Gastrocnemius medialis (tissue), 4 donors: ENCODE measurements around the gene MTURN. TPM values are rescaled to one million over a fixed set of nuclear protein-coding genes. Genes with fewer than 3 reads are reported as not detected.

Experiments used
- ATAC-seq, 2 donors: fragments of 150-250 bp; one replicate each; pipeline ENCODE4 v1.9.1; 2016
- DNase-seq, 2 donors: peaks; one replicate each; pipeline ENCODE4 v3.0.0-alpha.2; 2019
- H3K27ac ChIP-seq, 4 donors: fragments of 200-600 bp; sonication (generic); 1 replicate in 1 of 4; 2 replicates in 3 of 4; pipeline ENCODE4 v1.5.1; 2016 to 2018; ENCODE audit warnings: mild to moderate bottlenecking in 2 of 4, moderate library complexity in 1 of 4
- H3K27me3 ChIP-seq, 3 donors: fragments of 200-600 bp; sonication (generic) in 2 of 3; 1 replicate in 1 of 3; 2 replicates in 2 of 3; pipeline versions ENCODE4 v1.5.1 to v1.6.0; 2016 to 2019; ENCODE audit warnings: mild to moderate bottlenecking in 1 of 3, moderate library complexity in 1 of 3
- H3K36me3 ChIP-seq, 2 donors: fragments of 200-600 bp; sonication (generic) in 1 of 2; one replicate each; pipeline ENCODE4 v1.5.1; 2017 to 2018
- H3K4me1 ChIP-seq, 2 donors: fragments of 200-600 bp; sonication (generic) in 1 of 2; one replicate each; pipeline ENCODE4 v1.5.1; 2016 to 2017; ENCODE audit warnings: mild to moderate bottlenecking in 2 of 2
- H3K4me3 ChIP-seq, 4 donors: fragments of 200-600 bp; sonication (generic) in 3 of 4; 1 replicate in 1 of 4; 2 replicates in 3 of 4; pipeline ENCODE4 v1.5.1; 2016 to 2019; ENCODE audit warnings: mild to moderate bottlenecking in 2 of 4
- H3K9me3 ChIP-seq, 3 donors: fragments of 200-600 bp; sonication (generic) in 2 of 3; 1 replicate in 1 of 3; 2 replicates in 2 of 3; pipeline ENCODE4 v1.5.1; 2016 to 2019
- POLR2A ChIP-seq, 2 donors: fragments of 450-650 bp; IDR thresholded peaks; one replicate each; pipeline ENCODE4 v1.6.1; 2017; ENCODE audit warnings: antibody characterized with exemption in 2 of 2, mild to moderate bottlenecking in 2 of 2, moderate library complexity in 2 of 2
- in situ Hi-C, 4 donors: fragments of 200-750 bp; cut with MboI; loops; one replicate each; pipeline versions ENCODE4 v1.15.0 to v1.8.0; 2017; ENCODE audit warnings: low sequenced_read_pairs in 4 of 4
- intact Hi-C: fragments of 100-400 bp; cut with DNase I; formaldehyde crosslinking; loops from one replicate; pipeline ENCODE4 v1.15.1; 2023; ENCODE audit warnings: low total_unique reads
- total RNA-seq, 4 donors: library from RNA; depleted of rRNA; stranded (reverse); fragments of >200 nt; gene quantifications; one replicate each; pipeline versions ENCODE4 v1.1.0 to v1.2.3, GENCODE V29; 2016
- TF ChIP-seq, protein P1 (sequence below), 5 experiments: fragments of 450-650 bp in 3 of 5; fragments of 200-600 bp in 2 of 5; sonication (generic) in 2 of 5; IDR thresholded peaks in 4 of 5; conservative IDR thresholded peaks in 1 of 5; 1 replicate in 4 of 5; 2 replicates in 1 of 5; pipeline ENCODE4 v1.5.1; 2016 to 2019; ENCODE audit warnings: antibody characterized with exemption in 5 of 5, mild to moderate bottlenecking in 3 of 5, moderate library complexity in 3 of 5

Gene MTURN
- total RNA-seq, 4 donors from 2014 or later = 32.9 to 81.9 (median 44.7) TPM

DNA sequence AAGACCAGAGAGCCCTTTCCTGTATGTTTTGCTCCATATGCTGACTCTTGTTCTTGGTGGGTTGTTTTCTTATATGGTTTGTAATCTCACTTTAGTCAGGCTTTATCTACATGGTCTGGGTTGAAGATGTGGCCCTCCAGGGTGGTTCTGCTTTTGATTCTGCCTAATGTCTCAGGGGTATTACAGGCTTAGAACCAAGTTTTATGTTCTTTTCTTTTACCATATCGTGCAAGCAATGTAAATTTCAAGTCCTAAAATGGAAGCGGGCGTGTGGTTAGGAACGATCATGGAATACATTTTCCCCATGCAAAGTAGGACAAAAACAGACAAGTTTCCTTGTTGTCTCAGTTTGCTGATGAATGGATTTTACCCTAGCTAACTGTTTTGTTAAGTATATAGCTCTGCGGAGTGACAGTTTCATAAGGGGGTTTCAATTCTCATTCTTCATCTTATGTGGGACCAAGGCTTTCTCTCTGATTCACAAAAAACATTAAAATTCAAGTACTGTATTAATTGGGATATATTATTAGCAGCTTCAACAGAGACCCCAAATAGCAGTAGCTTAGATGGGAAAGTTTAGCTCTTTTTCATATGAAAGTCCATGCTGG, 58.7 kb downstream of the MTURN start:
- Histone ChIP-seq H3K4me3 (no peak overlapping the region), H3K4me1 (no peaks in the 10 kb centered on the region), H3K9me3 (no peaks in the 10 kb centered on the region), H3K36me3 (no peaks in the 10 kb centered on the region), H3K27ac (no peak overlapping the region), H3K27me3 (no peaks in the 10 kb centered on the region)
- ATAC-seq (no peak), DNase-seq (no peak)
- TF ChIP-seq, protein P1, sequence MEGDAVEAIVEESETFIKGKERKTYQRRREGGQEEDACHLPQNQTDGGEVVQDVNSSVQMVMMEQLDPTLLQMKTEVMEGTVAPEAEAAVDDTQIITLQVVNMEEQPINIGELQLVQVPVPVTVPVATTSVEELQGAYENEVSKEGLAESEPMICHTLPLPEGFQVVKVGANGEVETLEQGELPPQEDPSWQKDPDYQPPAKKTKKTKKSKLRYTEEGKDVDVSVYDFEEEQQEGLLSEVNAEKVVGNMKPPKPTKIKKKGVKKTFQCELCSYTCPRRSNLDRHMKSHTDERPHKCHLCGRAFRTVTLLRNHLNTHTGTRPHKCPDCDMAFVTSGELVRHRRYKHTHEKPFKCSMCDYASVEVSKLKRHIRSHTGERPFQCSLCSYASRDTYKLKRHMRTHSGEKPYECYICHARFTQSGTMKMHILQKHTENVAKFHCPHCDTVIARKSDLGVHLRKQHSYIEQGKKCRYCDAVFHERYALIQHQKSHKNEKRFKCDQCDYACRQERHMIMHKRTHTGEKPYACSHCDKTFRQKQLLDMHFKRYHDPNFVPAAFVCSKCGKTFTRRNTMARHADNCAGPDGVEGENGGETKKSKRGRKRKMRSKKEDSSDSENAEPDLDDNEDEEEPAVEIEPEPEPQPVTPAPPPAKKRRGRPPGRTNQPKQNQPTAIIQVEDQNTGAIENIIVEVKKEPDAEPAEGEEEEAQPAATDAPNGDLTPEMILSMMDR (IDR thresholded peaks at IDR 0.05 in 4 of 5, conservative IDR thresholded peaks at IDR 0.05 in 1 of 5) = no peak
- TF ChIP-seq POLR2A (IDR thresholded peaks at IDR 0.05) = no peak
- in situ Hi-C loops = no loop called here
- intact Hi-C loops = no loop called here

DNA sequence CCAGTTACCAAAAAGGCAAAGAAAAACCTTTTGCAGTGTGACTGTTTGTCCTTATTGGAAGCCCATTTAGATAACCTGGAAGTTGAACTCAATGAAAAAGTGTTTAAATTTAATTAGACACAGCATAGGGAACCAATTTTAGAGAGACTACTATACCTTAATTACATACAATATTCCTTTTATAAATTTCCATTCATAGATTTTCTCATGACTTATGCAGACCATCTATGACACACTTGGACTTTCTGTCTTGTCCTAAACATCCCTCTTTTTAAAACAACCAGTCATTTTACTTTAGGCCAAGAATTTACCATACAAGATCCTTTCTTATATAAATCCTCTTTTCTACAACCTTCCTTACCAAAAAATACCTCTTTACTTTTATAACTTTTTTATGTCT, 61.6 kb downstream of the MTURN start:
- H3K4me3 ChIP-seq = no peak overlapping the region

DNA sequence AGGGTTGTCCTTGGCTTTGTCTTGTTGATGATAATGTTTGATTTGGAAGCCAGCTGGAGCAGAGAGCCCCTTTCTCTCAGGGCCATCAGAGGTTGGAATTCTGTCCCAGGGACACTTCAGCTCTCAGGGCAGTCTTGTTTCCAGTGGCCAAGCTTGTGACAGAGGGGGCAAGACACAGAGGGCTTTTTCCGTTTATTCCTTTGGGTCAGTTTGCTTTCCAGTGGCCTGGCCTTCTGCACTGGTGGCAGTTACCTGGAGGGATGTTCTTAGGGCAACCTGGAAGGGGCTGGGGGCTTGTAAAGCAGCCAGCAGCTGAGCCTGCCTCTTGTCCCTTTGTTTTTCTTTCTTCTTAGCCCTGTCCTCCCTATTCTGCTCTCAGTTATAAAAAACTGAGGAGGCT, 62.7 kb downstream of the MTURN start:
- in situ Hi-C loops = no loop called here
- Histone ChIP-seq H3K9me3 (no peaks in the 10 kb centered on the region), H3K36me3 (no peaks in the 10 kb centered on the region), H3K27ac (no peak overlapping the region), H3K4me3 (no peak overlapping the region), H3K27me3 (no peaks in the 10 kb centered on the region), H3K4me1 (peaks cover 0 to 10% of the 10 kb centered on the region in 2 donors)
- no peak for TF ChIP-seq POLR2A (IDR thresholded peaks at IDR 0.05)
- TF ChIP-seq, protein P1 (IDR thresholded peaks at IDR 0.05 in 4 of 5, conservative IDR thresholded peaks at IDR 0.05 in 1 of 5) = no peak
- DNase-seq = no peak
- no peak for ATAC-seq
- intact Hi-C loops = no loop called here

More for the DNA sequence above, 61.6 kb downstream of the MTURN start:
- Histone ChIP-seq H3K27ac (no peak overlapping the region), H3K4me1 (peaks cover 0 to 10% of the 10 kb centered on the region in 2 donors), H3K36me3 (no peaks in the 10 kb centered on the region), H3K9me3 (no peaks in the 10 kb centered on the region), H3K27me3 (no peaks in the 10 kb centered on the region)
- no peak for TF ChIP-seq POLR2A (IDR thresholded peaks at IDR 0.05)
- TF ChIP-seq, protein P1 (IDR thresholded peaks at IDR 0.05 in 4 of 5, conservative IDR thresholded peaks at IDR 0.05 in 1 of 5) = no peak
- in situ Hi-C loops = no loop called here
- DNase-seq (no peak), ATAC-seq (no peak)
- intact Hi-C loops = no loop called here

DNA sequence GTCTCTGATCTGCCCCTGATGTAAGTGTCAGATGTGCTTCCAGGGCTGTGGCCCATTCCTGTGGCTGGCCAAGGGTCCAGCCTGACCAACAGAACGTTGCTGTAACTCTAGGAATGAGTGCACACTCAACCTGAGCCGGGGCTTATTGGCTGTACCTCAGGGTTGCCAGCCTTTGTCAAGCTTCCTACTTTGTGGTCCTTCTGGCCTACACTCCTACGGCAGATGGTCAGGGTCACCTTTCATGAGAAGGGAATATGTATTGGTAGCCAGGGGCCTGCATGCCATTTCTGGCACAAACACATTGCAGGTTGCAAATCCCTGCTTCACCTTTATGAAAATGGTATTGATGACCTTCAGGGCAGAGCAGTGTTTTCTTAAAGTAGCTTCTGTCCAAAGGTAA, 64.5 kb downstream of the MTURN start:
- no peak for ATAC-seq
- intact Hi-C loops = no loop called here

More for the DNA sequence above, 64.5 kb downstream of the MTURN start:
- H3K27me3 ChIP-seq = no peaks in the 10 kb centered on the region
- in situ Hi-C loops = no loop called here
- H3K9me3 ChIP-seq = no peaks in the 10 kb centered on the region
- H3K36me3 ChIP-seq = no peaks in the 10 kb centered on the region
- H3K27ac ChIP-seq = no peak overlapping the region
- TF ChIP-seq, protein P1 (IDR thresholded peaks at IDR 0.05 in 4 of 5, conservative IDR thresholded peaks at IDR 0.05 in 1 of 5) = no peak
- no peak for TF ChIP-seq POLR2A (IDR thresholded peaks at IDR 0.05)
- no peak for DNase-seq
- H3K4me1 ChIP-seq = peaks cover 0 to 10% of the 10 kb centered on the region in 2 donors
- no peak overlapping the region for H3K4me3 ChIP-seq
